Adrenal gland (tissue), 12 donors: ENCODE measurements around the gene TENM4. TPM values are rescaled to one million over a fixed set of nuclear protein-coding genes. Genes with fewer than 3 reads are reported as not detected.
A peak's percentile ranks its signal among the peaks of the same experiment; 100 is the strongest.

Experiments
- DNase-seq, 7 donors: peaks; one replicate each; pipeline ENCODE4 v3.0.0-alpha.2; 2019 to 2020
- H3K27ac ChIP-seq, 5 donors: fragments of 200-600 bp; sonication (generic) in 4 of 5; 1 replicate in 3 of 5; 2 replicates in 2 of 5; pipeline versions ENCODE4 v1.5.1 to v1.8.0; 2016 to 2020; ENCODE audit warnings: mild to moderate bottlenecking in 1 of 5
- H3K27me3 ChIP-seq: fragments of 200-600 bp; 2 replicates; pipeline ENCODE4 v1.8.0; 2021
- H3K36me3 ChIP-seq, 2 donors: fragments of 200-600 bp; replicated peaks in 1 of 2; 1 replicate in 1 of 2; 2 replicates in 1 of 2; pipeline versions ENCODE4 v1.5.1 to v1.8.0; 2018 to 2022
- H3K4me1 ChIP-seq, 2 donors: fragments of 200-600 bp; replicated peaks in 1 of 2; 1 replicate in 1 of 2; 2 replicates in 1 of 2; pipeline versions ENCODE4 v1.5.1 to v1.8.0; 2018 to 2021
- H3K4me3 ChIP-seq, 4 donors: fragments of 200-600 bp; sonication (generic) in 3 of 4; one replicate each; pipeline ENCODE4 v1.5.1; 2016 to 2018
- H3K9me3 ChIP-seq, 3 donors: fragments of 200-600 bp; sonication (generic) in 1 of 3; replicated peaks in 1 of 3; 1 replicate in 2 of 3; 2 replicates in 1 of 3; pipeline versions ENCODE4 v1.5.1 to v1.8.0; 2016 to 2021
- CTCF ChIP-seq, 6 experiments: fragments of 450-650 bp in 4 of 6; fragments of 200-600 bp in 2 of 6; sonication (generic) in 1 of 6; IDR thresholded peaks; 1 replicate in 5 of 6; 2 replicates in 1 of 6; pipeline versions ENCODE4 v1.5.1 to v1.8.0; 2016 to 2021; ENCODE audit warnings: antibody characterized with exemption in 6 of 6, mild to moderate bottlenecking in 2 of 6, moderate library complexity in 1 of 6
- POLR2A ChIP-seq, 2 donors: fragments of 450-650 bp; IDR thresholded peaks; one replicate each; pipeline ENCODE4 v1.6.1; 2017; ENCODE audit warnings: antibody characterized with exemption in 2 of 2, mild to moderate bottlenecking in 2 of 2, moderate library complexity in 1 of 2
- WGBS, 4 donors: extraction: QIAGEN DNeasy Blood & Tissue Kit in 2 of 4; methylation state at CpG; one replicate each; pipeline versions ENCODE4 v1.1.5 to v1.1.7; 2013 to 2017; 5-methylcytosine and 5-hydroxymethylcytosine counted together
- intact Hi-C, 2 donors: fragments of 100-400 bp; cut with DNase I; formaldehyde crosslinking; loops; one replicate each; pipeline versions ENCODE4 v1.14.1 to v1.15.0; 2022 to 2023
- polyA plus RNA-seq, 3 donors: library from polyadenylated mRNA; stranded (reverse); fragments of 200-250 nt in 2 of 3; fragments of 350-450 nt in 1 of 3; fragmentation: Illumina TruSeq in 1 of 3; extraction: RNeasy Lipid Tissue Mini Kit (QIAGEN cat#74804) in 1 of 3; gene quantifications; one replicate each; pipeline ENCODE4 v1.2.3, GENCODE V29; 2013 to 2014
- total RNA-seq, 9 donors: library from RNA; depleted of rRNA in 4 of 9; stranded (reverse); fragments of >200 nt in 4 of 9; fragments of 120-200 nt in 1 of 9; fragmentation: NEBNext Ultra II Directional in 1 of 9; extraction: Animal tissue kit (Norgen Biotek cat#: 25700) in 1 of 9; gene quantifications; one replicate each; pipeline versions ENCODE4 v1.1.0 to v1.2.4, GENCODE V29; 2013 to 2023
- donor health status: healthy with polysubstance abuse.
- donor health status: Bipolar disorder and iron deficiency.
- donor health status: DM: yes; HTN: yes; CAD: no.
- donor health status: DM: no; HTN: no; CAD: no.
- donor health status: DM: no; HTN: no; CAD: no.
- donor health status: DM: yes; HTN: yes; CAD: no.

The TENM4 gene
- total and polyA plus RNA-seq, 12 donors: 0.74 to 24.9 (median 6.7) TPM

GRCh38 chr11:79287952-79288351 is 152.9 kb downstream of the TENM4 start:
- Histone ChIP-seq H3K9me3 (no peaks in the 10 kb centered on the region), H3K4me3 (no peak overlapping the region), H3K36me3 (no peaks in the 10 kb centered on the region), H3K27ac (no peak overlapping the region), H3K4me1 (no peaks in the 10 kb centered on the region), H3K27me3 (no peaks in the 10 kb centered on the region)
- peak in 2 of 7 donors; percentile 8 to 19 for DNase-seq
- TF ChIP-seq POLR2A (IDR thresholded peaks at IDR 0.05): no peak
- no peak for TF ChIP-seq CTCF (IDR thresholded peaks at IDR 0.05)
- intact Hi-C loops: no loop called here

GRCh38 chr11:79285756-79286155 is 155.1 kb downstream of the TENM4 start:
- intact Hi-C loops: no loop called here
- H3K27me3 ChIP-seq: no peaks in the 10 kb centered on the region
- H3K27ac ChIP-seq: no peak overlapping the region
- H3K4me1 ChIP-seq: no peaks in the 10 kb centered on the region
- TF ChIP-seq CTCF (IDR thresholded peaks at IDR 0.05): no peak
- TF ChIP-seq POLR2A (IDR thresholded peaks at IDR 0.05): no peak
- WGBS, 4 donors: 72 to 78% (median 76%) methylated on average over 2 of the region's 2 CpGs
- DNase-seq: no peak
- H3K9me3 ChIP-seq: no peaks in the 10 kb centered on the region
- H3K36me3 ChIP-seq: no peaks in the 10 kb centered on the region
- H3K4me3 ChIP-seq: no peak overlapping the region

DNA sequence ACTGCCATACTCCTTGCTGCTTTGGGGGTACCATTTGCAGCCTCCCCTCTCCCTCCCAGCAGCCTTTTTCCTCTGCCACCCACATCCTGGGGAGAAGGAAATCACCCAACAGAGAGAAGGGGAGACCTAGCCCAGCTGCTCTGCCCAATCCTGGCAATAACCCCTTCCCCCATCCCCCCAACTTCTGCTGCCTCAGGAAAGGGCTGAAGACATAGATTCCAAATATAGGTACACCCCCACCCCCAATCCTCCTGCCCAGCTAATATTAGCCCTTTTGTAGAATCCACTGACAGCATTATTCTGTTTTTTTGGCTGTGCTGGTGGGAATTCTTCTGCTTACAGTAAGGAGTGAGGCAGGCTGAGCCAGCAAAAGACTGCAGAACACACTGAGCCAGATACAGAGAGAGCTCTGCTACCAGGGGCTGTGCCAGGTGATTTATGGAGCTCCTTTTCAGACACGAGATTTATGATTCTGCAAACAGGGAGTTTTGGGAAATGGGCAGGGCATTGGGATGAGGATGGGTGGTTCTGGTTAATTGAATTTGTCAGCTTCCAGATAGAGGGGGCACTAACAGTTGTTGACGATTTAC is 164.0 kb downstream of the TENM4 start:
- H3K27me3 ChIP-seq: no peaks in the 10 kb centered on the region
- H3K9me3 ChIP-seq: no peaks in the 10 kb centered on the region
- no peak overlapping the region for H3K4me3 ChIP-seq
- intact Hi-C loops: no loop called here
- no peaks in the 10 kb centered on the region for H3K4me1 ChIP-seq
- 57 to 70% (median 66%) methylated on average over 2 of the region's 2 CpGs for WGBS, 4 donors
- TF ChIP-seq POLR2A (IDR thresholded peaks at IDR 0.05) (no peak), CTCF (IDR thresholded peaks at IDR 0.05) (no peak)
- no peaks in the 10 kb centered on the region for H3K36me3 ChIP-seq
- no peak for DNase-seq
- no peak overlapping the region for H3K27ac ChIP-seq

DNA sequence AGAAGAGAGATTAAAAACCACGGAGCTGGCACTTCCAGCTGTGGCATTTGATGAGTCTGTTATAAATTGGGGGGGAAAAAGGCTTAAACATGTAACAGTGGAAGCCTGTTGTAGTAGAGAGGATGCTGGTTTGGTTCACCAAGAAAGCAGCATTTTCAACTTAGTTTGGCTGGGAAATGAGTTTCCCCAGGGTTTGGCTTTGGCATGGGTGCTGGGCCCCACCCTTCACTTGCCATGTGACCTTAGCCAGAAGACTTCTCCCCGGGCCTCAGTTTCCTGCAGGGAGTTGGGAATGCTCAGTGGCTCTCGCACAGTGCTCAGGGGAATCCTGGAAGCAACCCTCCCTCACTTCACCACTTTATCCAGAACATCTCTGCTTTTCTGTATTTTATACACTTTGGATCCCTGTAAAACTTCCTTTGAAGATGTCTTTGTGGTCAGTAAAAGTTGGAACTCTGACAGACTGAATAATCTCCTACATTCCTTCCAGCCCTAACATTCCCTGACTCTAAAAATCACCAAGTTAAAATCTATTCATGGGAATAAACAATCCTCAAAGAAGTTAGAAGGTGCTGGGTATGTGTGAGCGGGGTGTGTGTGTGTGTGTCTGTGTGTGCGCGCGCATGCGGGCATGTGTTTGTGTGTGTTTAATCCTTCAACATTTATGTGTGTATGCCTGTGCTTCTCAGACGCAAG is 166.0 kb downstream of the TENM4 start:
- no peaks in the 10 kb centered on the region for H3K36me3 ChIP-seq
- H3K4me3 ChIP-seq: no peak overlapping the region
- H3K4me1 ChIP-seq: no peaks in the 10 kb centered on the region
- no peaks in the 10 kb centered on the region for H3K9me3 ChIP-seq
- no peaks in the 10 kb centered on the region for H3K27me3 ChIP-seq
- DNase-seq: no peak
- no peak for TF ChIP-seq CTCF (IDR thresholded peaks at IDR 0.05)
- 58 to 82% (median 70%) methylated on average over 9 of the region's 9 CpGs for WGBS, 4 donors
- intact Hi-C loops: no loop called here
- no peak overlapping the region for H3K27ac ChIP-seq
